Transverse colon (tissue), 4 donors: ENCODE measurements around the gene ENG. TPM values are rescaled to one million over a fixed set of nuclear protein-coding genes. Genes with fewer than 3 reads are reported as not detected.

Experiments used
- DNase-seq: peaks from one replicate; pipeline ENCODE4 v3.0.0-alpha.2; 2019
- H3K27ac ChIP-seq, 4 donors: fragments of 200-600 bp; sonication (generic); 2 replicates each; pipeline ENCODE4 v1.5.1; 2016 to 2018; ENCODE audit warnings: inconsistent platforms in 4 of 4
- H3K27me3 ChIP-seq: fragments of 200-600 bp; sonication (generic); 2 replicates; pipeline ENCODE4 v1.5.1; 2017; ENCODE audit warnings: inconsistent platforms
- H3K36me3 ChIP-seq, 4 donors: fragments of 200-600 bp; sonication (generic); 2 replicates each; pipeline ENCODE4 v1.5.1; 2017 to 2019; ENCODE audit warnings: inconsistent platforms in 4 of 4
- H3K4me1 ChIP-seq, 4 donors: fragments of 200-600 bp; sonication (generic); 2 replicates each; pipeline ENCODE4 v1.5.1; 2017 to 2020; ENCODE audit warnings: inconsistent platforms in 4 of 4
- H3K4me3 ChIP-seq, 4 donors: fragments of 200-600 bp; sonication (generic); 1 replicate in 1 of 4; 2 replicates in 3 of 4; pipeline versions ENCODE4 v1.5.1 to v1.6.1; 2017 to 2019; ENCODE audit warnings: inconsistent platforms in 4 of 4
- H3K9me3 ChIP-seq, 2 donors: fragments of 200-600 bp; sonication (generic); 2 replicates each; pipeline ENCODE4 v1.5.1; 2017 to 2019; ENCODE audit warnings: inconsistent platforms in 2 of 2
- EP300 ChIP-seq: sonication (generic); formaldehyde crosslinking; IDR thresholded peaks from one replicate; pipeline ENCODE4 v1.6.1; 2017; ENCODE audit warnings: antibody characterized with exemption, low read depth
- POLR2A ChIP-seq: fragments of 450-650 bp; IDR thresholded peaks from one replicate; pipeline ENCODE4 v1.6.1; 2016; ENCODE audit warnings: antibody characterized with exemption, mild to moderate bottlenecking, moderate library complexity
- POLR2AphosphoS5 ChIP-seq, 3 donors: sonication (generic); formaldehyde crosslinking; IDR thresholded peaks; one replicate each; pipeline ENCODE4 v1.6.1; 2016; ENCODE audit warnings: antibody characterized with exemption in 3 of 3
- WGBS, 2 donors: methylation state at CpG; one replicate each; pipeline ENCODE4 v1.1.5; 2018; ENCODE audit warnings: low coverage in 1 of 2; 5-methylcytosine and 5-hydroxymethylcytosine counted together
- in situ Hi-C, 4 donors: fragments of 200-750 bp; cut with MboI; loops; one replicate each; pipeline versions ENCODE4 v1.15.0 to v1.15.1; 2017; ENCODE audit warnings: low sequenced_read_pairs in 3 of 4, low pct_ligation_motif_present in 1 of 4, low pct_unique_long_range_greater_than_20kb in 1 of 4
- intact Hi-C: fragments of 100-400 bp; cut with DNase I; formaldehyde crosslinking; loops from one replicate; pipeline ENCODE4 v1.15.1; 2023; ENCODE audit warnings: low total_unique reads
- total RNA-seq, 4 donors: library from RNA; depleted of rRNA; stranded (reverse); fragments of >200 nt; gene quantifications; one replicate each; pipeline ENCODE4 v1.1.0, GENCODE V29; 2016
- TF ChIP-seq, protein P1 (sequence below), 5 experiments: fragments of 200-600 bp in 3 of 5; fragments of 450-650 bp in 2 of 5; sonication (generic) in 3 of 5; IDR thresholded peaks; 1 replicate in 2 of 5; 2 replicates in 3 of 5; pipeline ENCODE4 v1.5.1; 2016 to 2017; ENCODE audit warnings: antibody characterized with exemption in 5 of 5, inconsistent platforms in 3 of 5, mild to moderate bottlenecking in 2 of 5, moderate library complexity in 1 of 5

The ENG gene
- total RNA-seq, 4 donors from 2014 or later, result 10.6 to 23.9 (median 17.0) TPM

DNA sequence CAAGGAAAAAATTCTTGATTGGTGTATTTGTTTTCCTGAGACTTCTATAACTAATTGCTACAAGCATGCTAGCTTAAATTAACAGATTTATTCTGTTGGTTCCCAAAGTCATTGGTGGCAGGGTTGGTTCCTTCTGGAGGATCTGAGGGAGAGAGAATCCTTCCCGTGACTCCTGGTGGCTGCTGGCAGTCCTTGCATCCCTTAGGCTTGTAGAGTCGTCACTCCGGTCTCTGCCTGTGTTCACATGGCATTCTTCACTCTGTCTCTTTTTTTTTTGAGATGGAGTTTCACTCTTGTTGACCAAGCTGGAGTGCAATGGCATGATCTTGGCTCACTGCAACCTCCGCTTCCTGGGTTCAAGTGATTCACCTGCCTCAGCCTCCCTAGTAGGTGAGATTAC lies 63.4 kb downstream of the ENG start:
- H3K27me3 ChIP-seq, result no peaks in the 10 kb centered on the region
- in situ Hi-C loops, result loop anchor here in 1 of 4 donors (25.0 kb wide), 1 partner anchor 121 kb away; the partner anchor contains the start of gene ST6GALNAC4
- no peaks in the 10 kb centered on the region for H3K9me3 ChIP-seq
- intact Hi-C loops, result no loop called here
- H3K4me1 ChIP-seq, result peaks cover 14 to 25% (median 15%) of the 10 kb centered on the region in 4 donors
- 90 to 100% methylated on average over 1 to 4 of the region's 4 CpGs for WGBS, 2 donors
- no peak for DNase-seq
- peaks cover 0 to 48% (median 23%) of the 10 kb centered on the region in 4 donors for H3K36me3 ChIP-seq
- TF ChIP-seq, protein P1, sequence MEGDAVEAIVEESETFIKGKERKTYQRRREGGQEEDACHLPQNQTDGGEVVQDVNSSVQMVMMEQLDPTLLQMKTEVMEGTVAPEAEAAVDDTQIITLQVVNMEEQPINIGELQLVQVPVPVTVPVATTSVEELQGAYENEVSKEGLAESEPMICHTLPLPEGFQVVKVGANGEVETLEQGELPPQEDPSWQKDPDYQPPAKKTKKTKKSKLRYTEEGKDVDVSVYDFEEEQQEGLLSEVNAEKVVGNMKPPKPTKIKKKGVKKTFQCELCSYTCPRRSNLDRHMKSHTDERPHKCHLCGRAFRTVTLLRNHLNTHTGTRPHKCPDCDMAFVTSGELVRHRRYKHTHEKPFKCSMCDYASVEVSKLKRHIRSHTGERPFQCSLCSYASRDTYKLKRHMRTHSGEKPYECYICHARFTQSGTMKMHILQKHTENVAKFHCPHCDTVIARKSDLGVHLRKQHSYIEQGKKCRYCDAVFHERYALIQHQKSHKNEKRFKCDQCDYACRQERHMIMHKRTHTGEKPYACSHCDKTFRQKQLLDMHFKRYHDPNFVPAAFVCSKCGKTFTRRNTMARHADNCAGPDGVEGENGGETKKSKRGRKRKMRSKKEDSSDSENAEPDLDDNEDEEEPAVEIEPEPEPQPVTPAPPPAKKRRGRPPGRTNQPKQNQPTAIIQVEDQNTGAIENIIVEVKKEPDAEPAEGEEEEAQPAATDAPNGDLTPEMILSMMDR (IDR thresholded peaks at IDR 0.05), result no peak
- TF ChIP-seq POLR2AphosphoS5 (IDR thresholded peaks at IDR 0.05) (no peak), POLR2A (no peak), EP300 (no peak)
- no peak overlapping the region for H3K27ac ChIP-seq
- H3K4me3 ChIP-seq, result no peak overlapping the region

DNA sequence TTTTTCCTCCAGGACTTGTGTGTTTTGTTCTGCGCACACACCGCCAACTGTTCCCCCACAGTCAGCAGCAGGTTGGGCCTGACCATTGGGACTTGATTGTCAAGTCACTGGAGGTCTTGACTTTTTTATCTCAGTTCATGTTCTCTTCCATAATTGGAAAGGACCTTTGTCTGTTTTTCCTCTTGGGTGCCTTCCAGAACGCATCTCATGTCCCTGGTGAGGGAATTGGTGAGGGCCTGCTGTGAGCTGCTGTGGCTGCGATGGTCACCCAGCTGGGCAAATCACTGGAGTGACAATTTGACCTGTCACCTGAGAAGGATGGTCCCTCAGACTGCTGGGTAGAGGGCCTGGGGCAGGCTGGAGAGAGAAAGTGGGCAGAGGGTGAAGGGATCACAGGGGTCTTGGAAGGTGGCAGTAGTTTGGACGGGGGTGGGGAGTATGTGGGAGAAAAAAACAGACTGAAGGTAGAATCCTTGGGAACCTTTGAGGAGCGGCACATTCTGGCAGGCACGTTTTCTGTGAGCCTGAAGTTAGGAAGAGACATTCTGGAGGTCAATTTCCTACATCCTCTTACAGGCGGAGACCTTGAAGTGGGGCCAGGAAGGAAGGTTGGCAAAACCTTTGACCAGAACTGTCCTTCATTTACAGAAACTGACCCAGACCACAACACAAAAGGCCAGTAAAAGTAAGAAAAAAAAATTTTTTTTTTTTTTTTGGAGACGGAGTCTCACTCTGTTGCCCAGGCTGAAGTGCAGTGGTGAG lies 64.2 kb downstream of the ENG start:
- Histone ChIP-seq H3K4me1 (peaks cover 10 to 20% (median 11%) of the 10 kb centered on the region in 4 donors), H3K9me3 (no peaks in the 10 kb centered on the region), H3K27me3 (no peaks in the 10 kb centered on the region), H3K27ac (peak overlapping the region in 1 of 4 donors; percentile 3), H3K36me3 (peaks cover 0 to 48% (median 23%) of the 10 kb centered on the region in 4 donors), H3K4me3 (no peak overlapping the region)
- in situ Hi-C loops (loop anchor here in 1 of 4 donors (25.0 kb wide), 1 partner anchor 122 kb away; the partner anchor contains the start of gene ST6GALNAC4), intact Hi-C loops (no loop called here)
- WGBS, 2 donors, result 52 to 86% methylated on average over 3 to 9 of the region's 9 CpGs
- no peak for TF ChIP-seq POLR2A
- TF ChIP-seq POLR2AphosphoS5 (IDR thresholded peaks at IDR 0.05), result no peak
- TF ChIP-seq, protein P1 (IDR thresholded peaks at IDR 0.05), result no peak
- no peak for TF ChIP-seq EP300
- DNase-seq, result no peak

DNA sequence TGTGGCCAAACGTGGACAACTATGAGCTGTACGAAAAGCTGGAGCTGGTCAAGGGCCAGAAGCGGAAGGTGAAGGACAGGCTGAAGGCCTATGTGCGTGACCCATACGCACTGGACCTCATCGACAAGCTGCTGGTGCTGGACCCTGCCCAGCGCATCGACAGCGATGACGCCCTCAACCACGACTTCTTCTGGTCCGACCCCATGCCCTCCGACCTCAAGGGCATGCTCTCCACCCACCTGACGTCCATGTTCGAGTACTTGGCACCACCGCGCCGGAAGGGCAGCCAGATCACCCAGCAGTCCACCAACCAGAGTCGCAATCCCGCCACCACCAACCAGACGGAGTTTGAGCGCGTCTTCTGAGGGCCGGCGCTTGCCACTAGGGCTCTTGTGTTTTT lies 65.3 kb downstream of the ENG start:
- DNase-seq, result no peak
- Histone ChIP-seq H3K4me3 (no peak overlapping the region), H3K4me1 (peaks cover 10 to 26% (median 11%) of the 10 kb centered on the region in 4 donors), H3K27ac (no peak overlapping the region), H3K27me3 (no peaks in the 10 kb centered on the region), H3K9me3 (no peaks in the 10 kb centered on the region), H3K36me3 (peaks cover 0 to 48% (median 23%) of the 10 kb centered on the region in 4 donors)
- TF ChIP-seq POLR2AphosphoS5 (IDR thresholded peaks at IDR 0.05) (no peak), POLR2A (no peak), EP300 (no peak)
- TF ChIP-seq, protein P1 (IDR thresholded peaks at IDR 0.05), result no peak
- in situ Hi-C loops (loop anchor here in 1 of 4 donors (25.0 kb wide), 1 partner anchor 123 kb away; the partner anchor contains the start of gene ST6GALNAC4), intact Hi-C loops (no loop called here)
- WGBS, 2 donors, result 90 to 100% methylated on average over 3 to 25 of the region's 25 CpGs

DNA sequence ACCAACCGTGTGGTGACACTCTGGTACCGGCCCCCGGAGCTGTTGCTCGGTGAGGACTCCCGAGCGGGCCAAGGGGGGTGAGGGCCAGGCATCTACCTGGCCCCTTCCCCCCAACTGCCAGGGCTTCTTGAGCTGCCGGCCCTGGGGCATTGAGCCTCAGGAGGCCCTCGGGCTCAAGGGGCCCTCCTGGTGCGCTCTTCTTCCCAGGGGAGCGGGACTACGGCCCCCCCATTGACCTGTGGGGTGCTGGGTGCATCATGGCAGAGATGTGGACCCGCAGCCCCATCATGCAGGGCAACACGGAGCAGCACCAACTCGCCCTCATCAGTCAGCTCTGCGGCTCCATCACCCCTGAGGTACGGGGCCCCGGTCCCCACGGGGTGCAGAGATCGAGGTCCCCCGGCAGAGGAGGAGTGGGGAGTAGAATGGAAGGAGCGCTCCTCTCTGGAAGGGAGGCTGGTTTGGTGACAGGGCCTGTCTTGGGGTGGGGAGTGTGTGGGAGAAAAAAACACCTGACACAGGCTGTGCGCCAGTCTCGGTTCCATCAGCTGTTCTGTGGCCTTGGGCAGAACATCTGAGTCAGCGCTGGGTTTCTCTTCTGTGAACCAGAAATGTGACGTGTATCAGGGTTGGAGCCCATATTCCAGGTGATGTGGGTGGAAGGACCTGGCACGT lies 66.0 kb downstream of the ENG start:
- in situ Hi-C loops, result loop anchor here in 1 of 4 donors (25.0 kb wide), 1 partner anchor 124 kb away; the partner anchor contains the start of gene ST6GALNAC4
- intact Hi-C loops, result no loop called here
- 87 to 90% methylated on average over 8 to 26 of the region's 26 CpGs for WGBS, 2 donors
- H3K9me3 ChIP-seq, result no peaks in the 10 kb centered on the region
- peaks cover 10 to 29% (median 14%) of the 10 kb centered on the region in 4 donors for H3K4me1 ChIP-seq
- TF ChIP-seq POLR2A (no peak), POLR2AphosphoS5 (IDR thresholded peaks at IDR 0.05) (no peak), EP300 (no peak)
- TF ChIP-seq, protein P1 (IDR thresholded peaks at IDR 0.05), result no peak
- no peak overlapping the region for H3K4me3 ChIP-seq
- H3K36me3 ChIP-seq, result peaks cover 0 to 48% (median 23%) of the 10 kb centered on the region in 4 donors
- H3K27ac ChIP-seq, result no peak overlapping the region
- no peaks in the 10 kb centered on the region for H3K27me3 ChIP-seq
- no peak for DNase-seq
